Body of pancreas (tissue), 4 donors: ENCODE results near the gene ZNF200.

ENCODE experiments used
- POLR2A ChIP-seq, 3 donors: fragments of 450-650 bp; IDR thresholded peaks; one replicate each; pipeline ENCODE4 v1.6.1; 2016; ENCODE audit warnings: antibody characterized with exemption in 3 of 3, mild to moderate bottlenecking in 2 of 3
- TF ChIP-seq, protein P1 (sequence below), 7 experiments: fragments of 450-650 bp in 4 of 7; fragments of 200-600 bp in 3 of 7; sonication (generic) in 3 of 7; IDR thresholded peaks; one replicate each; pipeline ENCODE4 v1.5.1; 2016 to 2019; ENCODE audit warnings: antibody characterized with exemption in 7 of 7

DNA sequence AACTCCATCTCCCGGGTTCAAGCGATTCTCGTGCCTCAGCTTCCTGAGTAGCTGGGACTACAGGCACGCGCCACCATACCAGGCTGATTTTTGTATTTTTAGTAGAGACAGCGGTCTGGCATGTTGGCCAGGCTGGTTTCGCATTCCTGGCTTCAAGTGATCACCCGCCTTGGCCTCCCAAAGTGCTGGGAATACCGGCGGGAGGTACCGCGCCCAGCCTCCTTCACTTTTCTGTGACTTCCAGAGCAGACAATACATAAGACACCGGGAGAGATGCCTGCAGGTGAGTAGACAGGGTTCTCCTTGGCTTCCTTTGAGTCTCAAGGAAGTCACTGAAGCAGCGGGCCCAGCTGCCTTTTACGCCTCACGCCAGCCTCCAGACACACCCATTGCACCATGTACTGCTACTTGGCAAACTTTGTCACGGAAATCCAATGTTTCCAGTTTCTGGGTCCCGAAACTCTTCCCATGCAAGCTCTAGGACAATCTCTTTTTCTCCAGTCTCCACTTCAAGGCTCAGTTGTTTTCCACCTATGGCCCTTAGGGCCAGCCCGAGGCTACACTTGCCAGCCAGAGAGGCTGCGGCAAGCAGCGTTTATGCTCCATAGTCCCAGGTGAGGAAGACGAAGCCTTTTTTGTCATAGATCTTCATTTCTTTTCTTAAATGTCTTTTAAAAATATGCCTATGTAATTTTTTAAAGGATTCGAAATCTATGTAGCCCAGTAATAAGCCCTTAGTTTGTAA lies 47.8 kb downstream of the ZNF200 start:
- TF ChIP-seq, protein P1, sequence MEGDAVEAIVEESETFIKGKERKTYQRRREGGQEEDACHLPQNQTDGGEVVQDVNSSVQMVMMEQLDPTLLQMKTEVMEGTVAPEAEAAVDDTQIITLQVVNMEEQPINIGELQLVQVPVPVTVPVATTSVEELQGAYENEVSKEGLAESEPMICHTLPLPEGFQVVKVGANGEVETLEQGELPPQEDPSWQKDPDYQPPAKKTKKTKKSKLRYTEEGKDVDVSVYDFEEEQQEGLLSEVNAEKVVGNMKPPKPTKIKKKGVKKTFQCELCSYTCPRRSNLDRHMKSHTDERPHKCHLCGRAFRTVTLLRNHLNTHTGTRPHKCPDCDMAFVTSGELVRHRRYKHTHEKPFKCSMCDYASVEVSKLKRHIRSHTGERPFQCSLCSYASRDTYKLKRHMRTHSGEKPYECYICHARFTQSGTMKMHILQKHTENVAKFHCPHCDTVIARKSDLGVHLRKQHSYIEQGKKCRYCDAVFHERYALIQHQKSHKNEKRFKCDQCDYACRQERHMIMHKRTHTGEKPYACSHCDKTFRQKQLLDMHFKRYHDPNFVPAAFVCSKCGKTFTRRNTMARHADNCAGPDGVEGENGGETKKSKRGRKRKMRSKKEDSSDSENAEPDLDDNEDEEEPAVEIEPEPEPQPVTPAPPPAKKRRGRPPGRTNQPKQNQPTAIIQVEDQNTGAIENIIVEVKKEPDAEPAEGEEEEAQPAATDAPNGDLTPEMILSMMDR (IDR thresholded peaks at IDR 0.05), result no peak
- TF ChIP-seq POLR2A (IDR thresholded peaks at IDR 0.05), result no peak
